ENCODE data around the gene S100A1. TPM values are rescaled to one million over a fixed set of nuclear protein-coding genes. Genes with fewer than 3 reads are reported as not detected.

The S100A1 gene
- total RNA-seq, 1 experiment from 2014 or later: not detected

- Histone ChIP-seq H2BK120ac (ENCODE audit: low read depth, low read length, poor library complexity, severe bottlenecking) (no peak overlapping the region), H2BK20ac (ENCODE audit: low read depth, low read length, poor library complexity, severe bottlenecking) (no peak overlapping the region), H3K27me3 (ENCODE audit: insufficient read depth, low read length) (no peaks in the 10 kb centered on the region), H3K9me3 (ENCODE audit: control insufficient read depth, low read depth, low read length) (no peaks in the 10 kb centered on the region), H4K5ac (ENCODE audit: insufficient read length, low read depth, low read length) (no peak overlapping the region), H3K79me1 (ENCODE audit: insufficient read depth, low read depth, low read length, poor library complexity, severe bottlenecking) (peaks cover 5% of the 10 kb centered on the region), H3T11ph (ENCODE audit: low read length) (no peak overlapping the region), H2AFZ (ENCODE audit: low read length) (no peak overlapping the region), H2BK12ac (ENCODE audit: insufficient read length, low read depth, low read length) (no peak overlapping the region), H4K91ac (ENCODE audit: insufficient read length, low read depth, low read length) (no peak overlapping the region), H3K4ac (ENCODE audit: low read depth, low read length) (no peak overlapping the region), H3K23ac (ENCODE audit: insufficient read length, low read depth, low read length) (no peak overlapping the region), H3K14ac (ENCODE audit: insufficient read depth, low read length) (no peak overlapping the region), H3K79me2 (ENCODE audit: insufficient read depth, low read length) (no peaks in the 10 kb centered on the region; the same call in 1 of the 2 replicates), H2BK5ac (ENCODE audit: insufficient read length, low read length) (no peak overlapping the region), H4K20me1 (ENCODE audit: control insufficient read depth, insufficient read depth, insufficient read length) (no peaks in the 10 kb centered on the region), H3K23me2 (ENCODE audit: insufficient read length, low read depth, low read length, poor library complexity, severe bottlenecking) (peaks cover 5% of the 10 kb centered on the region), H3K4me2 (ENCODE audit: insufficient read depth, insufficient read length, low read length) (no peak overlapping the region), H3K27ac (ENCODE audit: insufficient read length, low read depth, low read length) (no peak overlapping the region), H3K4me1 (ENCODE audit: insufficient read depth, low read length) (0 out of 2 replicates have a peak, but pooled peaks cover 2% of the 10 kb centered on the region), H2AK5ac (ENCODE audit: insufficient read length, low read length) (no peak overlapping the region), H3K56ac (ENCODE audit: insufficient read length, low read depth, low read length) (no peak overlapping the region), H3K9ac (ENCODE audit: extremely low read depth, insufficient read length, low read length) (no peak overlapping the region), H4K8ac (replicated peaks; ENCODE audit: insufficient read length, low read depth, low read length) (no peak overlapping the region), H3K18ac (ENCODE audit: insufficient read length, low read depth, low read length) (no peak overlapping the region), H2BK15ac (ENCODE audit: low read depth, low read length) (no peak overlapping the region)
- H3K9me3 Mint-ChIP-seq: no peaks in the 10 kb centered on the region; a peak in 1 of 5 replicates
- no peak for DNase-seq
- H3K36me3 Mint-ChIP-seq (ENCODE audit: insufficient read depth in 1 of 3, low read depth in 3 of 3): peaks cover 0 to 4% (median 0%) of the 10 kb centered on the region in 3 experiments; a peak in 3 of 7 replicates
- no CpG with 5 or more reads among the region's 3 CpGs for WGBS (ENCODE audit: extremely low coverage, insufficient read length, low lambda C conversion rate)
- no peak overlapping the region for H3K4me3 Mint-ChIP-seq
- peaks cover 9% of the 10 kb centered on the region in 2 experiments for H3K4me1 Mint-ChIP-seq
- no peaks in the 10 kb centered on the region; the same call in 1 of the 2 replicates for H3K27me3 Mint-ChIP-seq (ENCODE audit: low read depth)
- no peak for TF ChIP-seq CTCF (conservative IDR thresholded peaks at IDR 0.05)
- no peak overlapping the region; a peak in 1 of 7 replicates for H3K27ac Mint-ChIP-seq
Observed at GRCh38 chr1:153655333-153655732, 27.1 kb downstream of the S100A1 start.

Data from H9 (cell line).